ENCODE results near the gene SKOR1.

DNA sequence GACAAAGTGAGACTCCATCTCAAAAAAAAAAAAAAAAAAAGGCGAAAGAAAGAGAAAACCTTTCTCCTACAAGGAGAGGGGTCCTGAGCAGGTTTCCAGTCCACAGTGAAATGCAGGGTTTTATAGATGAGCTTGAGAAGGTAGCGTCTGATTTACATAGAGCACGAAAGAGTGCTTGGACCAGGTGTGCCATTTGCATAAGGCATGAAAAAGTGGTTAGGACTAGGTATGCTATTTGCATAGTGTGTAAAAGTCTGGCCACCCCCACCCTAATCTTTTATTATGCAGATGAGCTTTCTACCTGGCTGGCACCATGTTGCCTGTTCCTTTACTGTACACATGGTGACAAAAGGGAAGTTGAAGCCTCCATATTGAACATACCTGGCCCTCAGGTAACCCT is 28.1 kb downstream of the SKOR1 start:
- TF ChIP-seq, protein P1, sequence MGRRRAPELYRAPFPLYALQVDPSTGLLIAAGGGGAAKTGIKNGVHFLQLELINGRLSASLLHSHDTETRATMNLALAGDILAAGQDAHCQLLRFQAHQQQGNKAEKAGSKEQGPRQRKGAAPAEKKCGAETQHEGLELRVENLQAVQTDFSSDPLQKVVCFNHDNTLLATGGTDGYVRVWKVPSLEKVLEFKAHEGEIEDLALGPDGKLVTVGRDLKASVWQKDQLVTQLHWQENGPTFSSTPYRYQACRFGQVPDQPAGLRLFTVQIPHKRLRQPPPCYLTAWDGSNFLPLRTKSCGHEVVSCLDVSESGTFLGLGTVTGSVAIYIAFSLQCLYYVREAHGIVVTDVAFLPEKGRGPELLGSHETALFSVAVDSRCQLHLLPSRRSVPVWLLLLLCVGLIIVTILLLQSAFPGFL (CRISPR knock-in tag; IDR thresholded peaks at IDR 0.05; ENCODE audit: borderline replicate concordance), result no peak
- TF ChIP-seq, protein P2, sequence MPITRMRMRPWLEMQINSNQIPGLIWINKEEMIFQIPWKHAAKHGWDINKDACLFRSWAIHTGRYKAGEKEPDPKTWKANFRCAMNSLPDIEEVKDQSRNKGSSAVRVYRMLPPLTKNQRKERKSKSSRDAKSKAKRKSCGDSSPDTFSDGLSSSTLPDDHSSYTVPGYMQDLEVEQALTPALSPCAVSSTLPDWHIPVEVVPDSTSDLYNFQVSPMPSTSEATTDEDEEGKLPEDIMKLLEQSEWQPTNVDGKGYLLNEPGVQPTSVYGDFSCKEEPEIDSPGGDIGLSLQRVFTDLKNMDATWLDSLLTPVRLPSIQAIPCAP (CRISPR knock-in tag; IDR thresholded peaks at IDR 0.05), result no peak
- TF ChIP-seq, protein P3, sequence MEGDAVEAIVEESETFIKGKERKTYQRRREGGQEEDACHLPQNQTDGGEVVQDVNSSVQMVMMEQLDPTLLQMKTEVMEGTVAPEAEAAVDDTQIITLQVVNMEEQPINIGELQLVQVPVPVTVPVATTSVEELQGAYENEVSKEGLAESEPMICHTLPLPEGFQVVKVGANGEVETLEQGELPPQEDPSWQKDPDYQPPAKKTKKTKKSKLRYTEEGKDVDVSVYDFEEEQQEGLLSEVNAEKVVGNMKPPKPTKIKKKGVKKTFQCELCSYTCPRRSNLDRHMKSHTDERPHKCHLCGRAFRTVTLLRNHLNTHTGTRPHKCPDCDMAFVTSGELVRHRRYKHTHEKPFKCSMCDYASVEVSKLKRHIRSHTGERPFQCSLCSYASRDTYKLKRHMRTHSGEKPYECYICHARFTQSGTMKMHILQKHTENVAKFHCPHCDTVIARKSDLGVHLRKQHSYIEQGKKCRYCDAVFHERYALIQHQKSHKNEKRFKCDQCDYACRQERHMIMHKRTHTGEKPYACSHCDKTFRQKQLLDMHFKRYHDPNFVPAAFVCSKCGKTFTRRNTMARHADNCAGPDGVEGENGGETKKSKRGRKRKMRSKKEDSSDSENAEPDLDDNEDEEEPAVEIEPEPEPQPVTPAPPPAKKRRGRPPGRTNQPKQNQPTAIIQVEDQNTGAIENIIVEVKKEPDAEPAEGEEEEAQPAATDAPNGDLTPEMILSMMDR (IDR thresholded peaks at IDR 0.05), result no peak
- TF ChIP-seq IRF2 (CRISPR knock-in tag; IDR thresholded peaks at IDR 0.05; ENCODE audit: borderline replicate concordance, low read depth) (no peak), NFYB (CRISPR knock-in tag; conservative IDR thresholded peaks at IDR 0.05; ENCODE audit: low read depth) (no peak), TEAD4 (CRISPR knock-in tag; IDR thresholded peaks at IDR 0.05) (no peak), SP1 (CRISPR knock-in tag; conservative IDR thresholded peaks at IDR 0.05) (no peak), ETV6 (CRISPR knock-in tag; IDR thresholded peaks at IDR 0.05) (no peak), FOXK1 (CRISPR knock-in tag; IDR thresholded peaks at IDR 0.05) (no peak)
- TF ChIP-seq, protein P4, sequence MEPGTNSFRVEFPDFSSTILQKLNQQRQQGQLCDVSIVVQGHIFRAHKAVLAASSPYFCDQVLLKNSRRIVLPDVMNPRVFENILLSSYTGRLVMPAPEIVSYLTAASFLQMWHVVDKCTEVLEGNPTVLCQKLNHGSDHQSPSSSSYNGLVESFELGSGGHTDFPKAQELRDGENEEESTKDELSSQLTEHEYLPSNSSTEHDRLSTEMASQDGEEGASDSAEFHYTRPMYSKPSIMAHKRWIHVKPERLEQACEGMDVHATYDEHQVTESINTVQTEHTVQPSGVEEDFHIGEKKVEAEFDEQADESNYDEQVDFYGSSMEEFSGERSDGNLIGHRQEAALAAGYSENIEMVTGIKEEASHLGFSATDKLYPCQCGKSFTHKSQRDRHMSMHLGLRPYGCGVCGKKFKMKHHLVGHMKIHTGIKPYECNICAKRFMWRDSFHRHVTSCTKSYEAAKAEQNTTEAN (CRISPR knock-in tag; IDR thresholded peaks at IDR 0.05), result no peak
- TF ChIP-seq, protein P5, sequence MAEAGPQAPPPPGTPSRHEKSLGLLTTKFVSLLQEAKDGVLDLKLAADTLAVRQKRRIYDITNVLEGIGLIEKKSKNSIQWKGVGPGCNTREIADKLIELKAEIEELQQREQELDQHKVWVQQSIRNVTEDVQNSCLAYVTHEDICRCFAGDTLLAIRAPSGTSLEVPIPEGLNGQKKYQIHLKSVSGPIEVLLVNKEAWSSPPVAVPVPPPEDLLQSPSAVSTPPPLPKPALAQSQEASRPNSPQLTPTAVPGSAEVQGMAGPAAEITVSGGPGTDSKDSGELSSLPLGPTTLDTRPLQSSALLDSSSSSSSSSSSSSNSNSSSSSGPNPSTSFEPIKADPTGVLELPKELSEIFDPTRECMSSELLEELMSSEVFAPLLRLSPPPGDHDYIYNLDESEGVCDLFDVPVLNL (CRISPR knock-in tag; IDR thresholded peaks at IDR 0.05; ENCODE audit: borderline replicate concordance, low read depth), result no peak
- TF ChIP-seq, protein P6, sequence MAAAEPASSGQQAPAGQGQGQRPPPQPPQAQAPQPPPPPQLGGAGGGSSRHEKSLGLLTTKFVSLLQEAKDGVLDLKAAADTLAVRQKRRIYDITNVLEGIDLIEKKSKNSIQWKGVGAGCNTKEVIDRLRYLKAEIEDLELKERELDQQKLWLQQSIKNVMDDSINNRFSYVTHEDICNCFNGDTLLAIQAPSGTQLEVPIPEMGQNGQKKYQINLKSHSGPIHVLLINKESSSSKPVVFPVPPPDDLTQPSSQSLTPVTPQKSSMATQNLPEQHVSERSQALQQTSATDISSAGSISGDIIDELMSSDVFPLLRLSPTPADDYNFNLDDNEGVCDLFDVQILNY (CRISPR knock-in tag; IDR thresholded peaks at IDR 0.05), result no peak
- TF ChIP-seq, protein P7, sequence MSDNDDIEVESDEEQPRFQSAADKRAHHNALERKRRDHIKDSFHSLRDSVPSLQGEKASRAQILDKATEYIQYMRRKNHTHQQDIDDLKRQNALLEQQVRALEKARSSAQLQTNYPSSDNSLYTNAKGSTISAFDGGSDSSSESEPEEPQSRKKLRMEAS (CRISPR knock-in tag; IDR thresholded peaks at IDR 0.05), result no peak

Data from WTC11 (cell line).